BLaER1 treated with 17β-estradiol and CSF1 and Interleukin-3, amounts not matched to agents 10 nM and 100 nM (cell line): ENCODE results near the gene CELSR3.
A peak's percentile ranks its signal among the peaks of the same experiment; 100 is the strongest.

Source experiments
- H3K27ac ChIP-seq, 11 experiments: shearing (Covaris generic); formaldehyde crosslinking; 2 replicates each; pipeline ENCODE4 v1.8.1; 2022
- H3K27me3 ChIP-seq, 11 experiments: shearing (Covaris generic); formaldehyde crosslinking; 2 replicates each; pipeline ENCODE4 v1.8.1; 2022
- H3K36me3 ChIP-seq, 11 experiments: shearing (Covaris generic); formaldehyde crosslinking; 2 replicates each; pipeline ENCODE4 v1.8.1; 2022
- H3K4me1 ChIP-seq, 10 experiments: shearing (Covaris generic); formaldehyde crosslinking; 2 replicates each; pipeline ENCODE4 v1.8.1; 2022
- H3K4me2 ChIP-seq, 11 experiments: shearing (Covaris generic); formaldehyde crosslinking; 2 replicates each; pipeline ENCODE4 v1.8.1; 2022
- H3K4me3 ChIP-seq, 10 experiments: shearing (Covaris generic); formaldehyde crosslinking; 2 replicates each; pipeline ENCODE4 v1.8.1; 2022
- H3K9ac ChIP-seq, 11 experiments: shearing (Covaris generic); formaldehyde crosslinking; 2 replicates each; pipeline ENCODE4 v1.8.1; 2022
- H3K9me3 ChIP-seq, 11 experiments: shearing (Covaris generic); formaldehyde crosslinking; replicated peaks in 1 of 11; 2 replicates each; pipeline ENCODE4 v1.8.1; 2022
- H4K20me1 ChIP-seq, 11 experiments: shearing (Covaris generic); formaldehyde crosslinking; 2 replicates each; pipeline ENCODE4 v1.8.1; 2022
- Cebpa-rat ChIP-seq, 11 experiments: shearing (Covaris generic); IDR thresholded peaks; 2 replicates each; pipeline ENCODE4 v1.8.1; 2022

CELSR3 gene

GRCh38 chr3:48674505-48674904 is 11.8 kb upstream of the CELSR3 start:
- Histone ChIP-seq H3K4me1 (peaks cover 0 to 5% (median 3%) of the 10 kb centered on the region in 10 experiments; a peak in 13 of 20 replicates), H3K27me3 (no peaks in the 10 kb centered on the region), H3K27ac (no peak overlapping the region), H3K4me3 (no peak overlapping the region), H3K9ac (no peak overlapping the region), H4K20me1 (peaks cover 0 to 32% (median 4%) of the 10 kb centered on the region in 11 experiments; a peak in 9 of 22 replicates), H3K36me3 (peaks cover 26 to 90% (median 69%) of the 10 kb centered on the region in 11 experiments), H3K9me3 (no peaks in the 10 kb centered on the region), H3K4me2 (no peak overlapping the region)
- no peak for TF ChIP-seq Cebpa-rat (IDR thresholded peaks at IDR 0.05)

- H3K4me2 ChIP-seq = no peak overlapping the region
- no peaks in the 10 kb centered on the region for H3K9me3 ChIP-seq
- no peaks in the 10 kb centered on the region for H3K4me1 ChIP-seq
- H3K36me3 ChIP-seq = peaks cover 7 to 70% (median 49%) of the 10 kb centered on the region in 11 experiments; a peak in 21 of 22 replicates
- H3K27ac ChIP-seq = no peak overlapping the region
- H3K27me3 ChIP-seq = no peaks in the 10 kb centered on the region
- peaks cover 0 to 26% (median 3%) of the 10 kb centered on the region in 11 experiments; a peak in 8 of 22 replicates for H4K20me1 ChIP-seq
- H3K4me3 ChIP-seq = no peak overlapping the region
- no peak for TF ChIP-seq Cebpa-rat (IDR thresholded peaks at IDR 0.05)
- H3K9ac ChIP-seq = no peak overlapping the region; a peak in 1 of 22 replicates
These were observed 9.8 kb upstream of the CELSR3 start for GRCh38 chr3:48672522-48672921.

GRCh38 chr3:48664929-48665328 is 2.2 kb upstream of the CELSR3 start:
- H4K20me1 ChIP-seq = peaks cover 0 to 21% (median 8%) of the 10 kb centered on the region in 11 experiments; a peak in 12 of 22 replicates
- H3K9ac ChIP-seq = no peak overlapping the region
- no peak overlapping the region for H3K4me3 ChIP-seq
- TF ChIP-seq Cebpa-rat (IDR thresholded peaks at IDR 0.05) = no peak
- no peak overlapping the region for H3K27ac ChIP-seq
- H3K36me3 ChIP-seq = peaks cover 0 to 18% (median 12%) of the 10 kb centered on the region in 11 experiments; a peak in 11 of 22 replicates
- peaks cover 5 to 16% (median 14%) of the 10 kb centered on the region in 10 experiments; a peak in 19 of 20 replicates for H3K4me1 ChIP-seq
- no peaks in the 10 kb centered on the region for H3K27me3 ChIP-seq
- H3K4me2 ChIP-seq = no peak overlapping the region
- H3K9me3 ChIP-seq = peaks cover 16 to 24% (median 21%) of the 10 kb centered on the region in 11 experiments

- Histone ChIP-seq H3K4me3 (no peak overlapping the region), H3K36me3 (peaks cover 0 to 18% (median 12%) of the 10 kb centered on the region in 11 experiments; a peak in 11 of 22 replicates), H3K27ac (no peak overlapping the region), H3K9me3 (peaks cover 16 to 24% (median 21%) of the 10 kb centered on the region in 11 experiments), H3K27me3 (no peaks in the 10 kb centered on the region), H3K9ac (no peak overlapping the region), H4K20me1 (peaks cover 0 to 22% (median 8%) of the 10 kb centered on the region in 11 experiments; a peak in 12 of 22 replicates), H3K4me1 (peaks cover 5 to 16% (median 14%) of the 10 kb centered on the region in 10 experiments; a peak in 19 of 20 replicates), H3K4me2 (no peak overlapping the region)
- no peak for TF ChIP-seq Cebpa-rat (IDR thresholded peaks at IDR 0.05)
These were observed 1.6 kb upstream of the CELSR3 start for GRCh38 chr3:48664313-48664644.

GRCh38 chr3:48663489-48664312 is 1.0 kb upstream of the CELSR3 start:
- Histone ChIP-seq H3K9me3 (peaks cover 16 to 24% (median 21%) of the 10 kb centered on the region in 11 experiments), H3K27ac (no peak overlapping the region), H4K20me1 (peaks cover 0 to 22% (median 8%) of the 10 kb centered on the region in 11 experiments; a peak in 12 of 22 replicates), H3K9ac (no peak overlapping the region), H3K27me3 (no peaks in the 10 kb centered on the region), H3K4me3 (no peak overlapping the region), H3K4me1 (peaks cover 5 to 16% (median 14%) of the 10 kb centered on the region in 10 experiments; a peak in 19 of 20 replicates), H3K36me3 (peaks cover 0 to 18% (median 12%) of the 10 kb centered on the region in 11 experiments; a peak in 11 of 22 replicates), H3K4me2 (no peak overlapping the region)
- TF ChIP-seq Cebpa-rat (IDR thresholded peaks at IDR 0.05) = no peak

GRCh38 chr3:48662145-48662752 is 437 bp downstream of the CELSR3 start:
- H3K36me3 ChIP-seq = peaks cover 0 to 17% (median 12%) of the 10 kb centered on the region in 11 experiments; a peak in 11 of 22 replicates
- peaks cover 0 to 22% (median 8%) of the 10 kb centered on the region in 11 experiments; a peak in 12 of 22 replicates for H4K20me1 ChIP-seq
- H3K4me2 ChIP-seq = peak overlapping the region; percentile 65 to 98 (median 86); a peak in 21 of 22 replicates
- H3K4me3 ChIP-seq = peak overlapping the region in 8 of 10 experiments; percentile 42 to 72 (median 58); a peak in 15 of 20 replicates
- H3K4me1 ChIP-seq = peaks cover 5 to 18% (median 15%) of the 10 kb centered on the region in 10 experiments; a peak in 19 of 20 replicates
- H3K9me3 ChIP-seq = peaks cover 16 to 24% (median 21%) of the 10 kb centered on the region in 11 experiments
- no peak overlapping the region for H3K9ac ChIP-seq
- H3K27ac ChIP-seq = no peak overlapping the region
- 0 out of 22 replicates have a peak, but pooled peaks cover 0 to 5% (median 0%) of the 10 kb centered on the region in 11 experiments for H3K27me3 ChIP-seq
- no peak for TF ChIP-seq Cebpa-rat (IDR thresholded peaks at IDR 0.05)

- H3K4me1 ChIP-seq = peaks cover 5 to 24% (median 21%) of the 10 kb centered on the region in 10 experiments; a peak in 19 of 20 replicates
- TF ChIP-seq Cebpa-rat (IDR thresholded peaks at IDR 0.05) = no peak
- H3K4me3 ChIP-seq = peak overlapping the region; percentile 39 to 72 (median 57); a peak in 19 of 20 replicates
- peaks cover 0 to 17% (median 12%) of the 10 kb centered on the region in 11 experiments; a peak in 10 of 22 replicates for H3K36me3 ChIP-seq
- peaks cover 0 to 11% (median 4%) of the 10 kb centered on the region in 11 experiments; a peak in 6 of 22 replicates for H3K27me3 ChIP-seq
- no peak overlapping the region for H3K27ac ChIP-seq
- H3K9ac ChIP-seq = peak overlapping the region in 4 of 11 experiments; percentile 1 to 60 (median 40); a peak in 3 of 22 replicates
- peaks cover 16 to 24% (median 21%) of the 10 kb centered on the region in 11 experiments for H3K9me3 ChIP-seq
- peaks cover 0 to 22% (median 8%) of the 10 kb centered on the region in 11 experiments; a peak in 12 of 22 replicates for H4K20me1 ChIP-seq
- H3K4me2 ChIP-seq = peak overlapping the region; percentile 65 to 98 (median 86)
These were observed 1.1 kb downstream of the CELSR3 start for GRCh38 chr3:48661501-48662144.

- Histone ChIP-seq H3K4me2 (peak overlapping the region; percentile 65 to 98 (median 86)), H3K27me3 (peaks cover 0 to 18% (median 5%) of the 10 kb centered on the region in 11 experiments; a peak in 7 of 22 replicates), H3K9me3 (peaks cover 16 to 24% (median 21%) of the 10 kb centered on the region in 11 experiments), H3K27ac (no peak overlapping the region), H3K4me3 (peak overlapping the region; percentile 39 to 72 (median 57); a peak in 17 of 20 replicates), H3K36me3 (peaks cover 0 to 17% (median 12%) of the 10 kb centered on the region in 11 experiments; a peak in 10 of 22 replicates), H3K9ac (0 out of 22 replicates have a peak overlapping the region, but pooled peaks of 1 of the 11 experiments have one; percentile 1), H3K4me1 (peaks cover 5 to 29% (median 27%) of the 10 kb centered on the region in 10 experiments; a peak in 19 of 20 replicates), H4K20me1 (peaks cover 0 to 22% (median 8%) of the 10 kb centered on the region in 11 experiments; a peak in 12 of 22 replicates)
- no peak for TF ChIP-seq Cebpa-rat (IDR thresholded peaks at IDR 0.05)
These were observed 1.8 kb downstream of the CELSR3 start for GRCh38 chr3:48660800-48661400.
